K562 (cell line): ENCODE data around the gene NKAIN1. TPM values are rescaled to one million over a fixed set of nuclear protein-coding genes. Genes with fewer than 3 reads are reported as not detected.

Experiments used
- FOXJ3 ChIP-seq: sonication (generic); formaldehyde crosslinking; IDR thresholded peaks from 2 replicates; pipeline ENCODE4 v1.4.0; 2020; ENCODE audit warnings: mild to moderate bottlenecking, missing genetic modification reagents
- NR4A1 ChIP-seq, 2 experiments: fragments of 250-450 bp in 1 of 2; fragments of 450-650 bp in 1 of 2; sonication (Bioruptor Pico) in 1 of 2; IDR thresholded peaks; 2 replicates each; pipeline versions ENCODE4 v1.4.0 to v1.6.1; 2016 to 2020; ENCODE audit warnings: mild to moderate bottlenecking in 2 of 2, missing compliant biosample characterization in 1 of 2, missing genetic modification characterization in 1 of 2, moderate library complexity in 1 of 2
- SIN3B ChIP-seq: fragments of 450-650 bp; IDR thresholded peaks from 2 replicates; pipeline ENCODE4 v1.6.1; 2017; ENCODE audit warnings: low read depth, mild to moderate bottlenecking, moderate library complexity
- ZEB2 ChIP-seq: fragments of 450-650 bp; IDR thresholded peaks from 2 replicates; pipeline ENCODE4 v1.6.1; 2016
- polyA plus RNA-seq, 8 experiments: library from polyadenylated mRNA; depleted of rRNA in 4 of 8; stranded (reverse) in 5 of 8; unstranded in 3 of 8; fragments of >200 nt; fragmentation: Nextera tagmentation in 2 of 8; fragmentation: Illumina TruSeq in 1 of 8; extraction: Ambion mirVana in 2 of 8; extraction: Trizol in 1 of 8; gene quantifications; 2 replicates each; pipeline versions ENCODE4 v1.2.1 to v1.2.3, GENCODE V29; 2011 to 2014; ENCODE audit warnings: inconsistent platforms in 1 of 8, missing spikeins in 1 of 8
- total RNA-seq, 7 experiments: library from RNA; depleted of rRNA in 6 of 7; stranded (reverse); fragments of >200 nt in 6 of 7; fragmentation: Illumina TruSeq in 2 of 7; extraction: Trizol in 2 of 7; gene quantifications; 2 replicates each; pipeline versions ENCODE4 v1.2.1 to v1.2.3, GENCODE V29; 2011 to 2021; ENCODE audit warnings: low replicate concordance in 1 of 7
- TF ChIP-seq, protein P1 (sequence below), 2 experiments: fragments of 450-650 bp in 1 of 2; sonication (generic) in 1 of 2; formaldehyde crosslinking in 1 of 2; IDR thresholded peaks; 2 replicates each; pipeline versions ENCODE4 v1.7.1 to v1.9.0; 2016 to 2022; ENCODE audit warnings: inconsistent platforms in 1 of 2, mild to moderate bottlenecking in 1 of 2, missing genetic modification reagents in 1 of 2
- TF ChIP-seq, protein P2 (sequence below): fragments of 450-650 bp; IDR thresholded peaks from 2 replicates; pipeline ENCODE4 v1.6.1; 2016; ENCODE audit warnings: mild to moderate bottlenecking
- TF ChIP-seq, protein P3 (sequence below): fragments of 450-650 bp; IDR thresholded peaks from 2 replicates; pipeline ENCODE4 v1.6.1; 2017; ENCODE audit warnings: antibody characterized with exemption, mild to moderate bottlenecking
- TF ChIP-seq, protein P4 (sequence below): fragments of 450-650 bp; formaldehyde crosslinking; conservative IDR thresholded peaks from 2 replicates; pipeline ENCODE4 v1.4.0; 2022; ENCODE audit warnings: mild to moderate bottlenecking, missing genetic modification characterization

NKAIN1 gene
- total and polyA plus RNA-seq, 9 of the 15 experiments (the other 6 are each of a cell fraction or from before 2014, with no cell fraction given), result 0.03 to 0.22 (median 0.04) TPM; not detected in 3

DNA sequence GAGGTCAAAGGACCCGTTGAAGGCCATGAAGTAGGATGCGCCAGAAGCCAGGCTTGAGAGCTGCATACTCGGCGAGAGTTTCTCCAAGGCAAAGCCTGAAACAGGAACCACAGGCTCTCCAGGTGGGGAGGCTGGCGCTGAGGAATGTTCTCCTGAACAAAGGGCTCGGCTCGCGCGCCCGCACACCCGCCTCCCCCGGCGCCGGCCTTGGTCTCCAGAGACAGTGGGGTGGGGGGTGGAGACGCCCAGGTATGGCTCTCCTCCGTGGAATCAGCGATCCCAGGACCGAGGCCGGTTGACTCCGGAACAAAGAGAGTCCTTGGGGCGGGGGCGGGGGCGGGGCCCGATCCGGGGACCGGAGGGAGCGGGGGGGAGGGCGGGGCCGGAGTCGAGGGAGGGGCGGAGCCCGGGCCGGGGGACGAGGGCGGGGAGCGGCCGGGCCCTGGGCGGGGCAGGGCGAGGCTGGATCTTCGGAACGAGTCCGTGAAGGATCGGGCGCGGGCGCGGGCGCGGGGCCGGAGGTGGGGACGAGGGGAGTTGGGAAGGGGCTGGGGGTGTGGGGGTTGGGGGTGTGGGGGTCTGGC lies 85.0 kb downstream of the NKAIN1 start (continued):
- TF ChIP-seq, protein P1, sequence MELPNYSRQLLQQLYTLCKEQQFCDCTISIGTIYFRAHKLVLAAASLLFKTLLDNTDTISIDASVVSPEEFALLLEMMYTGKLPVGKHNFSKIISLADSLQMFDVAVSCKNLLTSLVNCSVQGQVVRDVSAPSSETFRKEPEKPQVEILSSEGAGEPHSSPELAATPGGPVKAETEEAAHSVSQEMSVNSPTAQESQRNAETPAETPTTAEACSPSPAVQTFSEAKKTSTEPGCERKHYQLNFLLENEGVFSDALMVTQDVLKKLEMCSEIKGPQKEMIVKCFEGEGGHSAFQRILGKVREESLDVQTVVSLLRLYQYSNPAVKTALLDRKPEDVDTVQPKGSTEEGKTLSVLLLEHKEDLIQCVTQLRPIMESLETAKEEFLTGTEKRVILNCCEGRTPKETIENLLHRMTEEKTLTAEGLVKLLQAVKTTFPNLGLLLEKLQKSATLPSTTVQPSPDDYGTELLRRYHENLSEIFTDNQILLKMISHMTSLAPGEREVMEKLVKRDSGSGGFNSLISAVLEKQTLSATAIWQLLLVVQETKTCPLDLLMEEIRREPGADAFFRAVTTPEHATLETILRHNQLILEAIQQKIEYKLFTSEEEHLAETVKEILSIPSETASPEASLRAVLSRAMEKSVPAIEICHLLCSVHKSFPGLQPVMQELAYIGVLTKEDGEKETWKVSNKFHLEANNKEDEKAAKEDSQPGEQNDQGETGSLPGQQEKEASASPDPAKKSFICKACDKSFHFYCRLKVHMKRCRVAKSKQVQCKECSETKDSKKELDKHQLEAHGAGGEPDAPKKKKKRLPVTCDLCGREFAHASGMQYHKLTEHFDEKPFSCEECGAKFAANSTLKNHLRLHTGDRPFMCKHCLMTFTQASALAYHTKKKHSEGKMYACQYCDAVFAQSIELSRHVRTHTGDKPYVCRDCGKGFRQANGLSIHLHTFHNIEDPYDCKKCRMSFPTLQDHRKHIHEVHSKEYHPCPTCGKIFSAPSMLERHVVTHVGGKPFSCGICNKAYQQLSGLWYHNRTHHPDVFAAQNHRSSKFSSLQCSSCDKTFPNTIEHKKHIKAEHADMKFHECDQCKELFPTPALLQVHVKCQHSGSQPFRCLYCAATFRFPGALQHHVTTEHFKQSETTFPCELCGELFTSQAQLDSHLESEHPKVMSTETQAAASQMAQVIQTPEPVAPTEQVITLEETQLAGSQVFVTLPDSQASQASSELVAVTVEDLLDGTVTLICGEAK (IDR thresholded peaks at IDR 0.05), result peak; percentile 34; the same call in 1 of the 2 replicates
- TF ChIP-seq, protein P1 (CRISPR knock-in tag; IDR thresholded peaks at IDR 0.05), result no peak
- no peak for TF ChIP-seq NR4A1 (CRISPR knock-in tag; IDR thresholded peaks at IDR 0.05)
- TF ChIP-seq NR4A1 (tag; IDR thresholded peaks at IDR 0.05), result peak; percentile 56; the same call in 1 of the 2 replicates
- TF ChIP-seq ZEB2, result peak; percentile 56; the same call in 1 of the 2 replicates
- TF ChIP-seq, protein P2, sequence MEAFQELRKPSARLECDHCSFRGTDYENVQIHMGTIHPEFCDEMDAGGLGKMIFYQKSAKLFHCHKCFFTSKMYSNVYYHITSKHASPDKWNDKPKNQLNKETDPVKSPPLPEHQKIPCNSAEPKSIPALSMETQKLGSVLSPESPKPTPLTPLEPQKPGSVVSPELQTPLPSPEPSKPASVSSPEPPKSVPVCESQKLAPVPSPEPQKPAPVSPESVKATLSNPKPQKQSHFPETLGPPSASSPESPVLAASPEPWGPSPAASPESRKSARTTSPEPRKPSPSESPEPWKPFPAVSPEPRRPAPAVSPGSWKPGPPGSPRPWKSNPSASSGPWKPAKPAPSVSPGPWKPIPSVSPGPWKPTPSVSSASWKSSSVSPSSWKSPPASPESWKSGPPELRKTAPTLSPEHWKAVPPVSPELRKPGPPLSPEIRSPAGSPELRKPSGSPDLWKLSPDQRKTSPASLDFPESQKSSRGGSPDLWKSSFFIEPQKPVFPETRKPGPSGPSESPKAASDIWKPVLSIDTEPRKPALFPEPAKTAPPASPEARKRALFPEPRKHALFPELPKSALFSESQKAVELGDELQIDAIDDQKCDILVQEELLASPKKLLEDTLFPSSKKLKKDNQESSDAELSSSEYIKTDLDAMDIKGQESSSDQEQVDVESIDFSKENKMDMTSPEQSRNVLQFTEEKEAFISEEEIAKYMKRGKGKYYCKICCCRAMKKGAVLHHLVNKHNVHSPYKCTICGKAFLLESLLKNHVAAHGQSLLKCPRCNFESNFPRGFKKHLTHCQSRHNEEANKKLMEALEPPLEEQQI, result no peak
- TF ChIP-seq FOXJ3 (CRISPR knock-in tag), result no peak
- TF ChIP-seq, protein P3, sequence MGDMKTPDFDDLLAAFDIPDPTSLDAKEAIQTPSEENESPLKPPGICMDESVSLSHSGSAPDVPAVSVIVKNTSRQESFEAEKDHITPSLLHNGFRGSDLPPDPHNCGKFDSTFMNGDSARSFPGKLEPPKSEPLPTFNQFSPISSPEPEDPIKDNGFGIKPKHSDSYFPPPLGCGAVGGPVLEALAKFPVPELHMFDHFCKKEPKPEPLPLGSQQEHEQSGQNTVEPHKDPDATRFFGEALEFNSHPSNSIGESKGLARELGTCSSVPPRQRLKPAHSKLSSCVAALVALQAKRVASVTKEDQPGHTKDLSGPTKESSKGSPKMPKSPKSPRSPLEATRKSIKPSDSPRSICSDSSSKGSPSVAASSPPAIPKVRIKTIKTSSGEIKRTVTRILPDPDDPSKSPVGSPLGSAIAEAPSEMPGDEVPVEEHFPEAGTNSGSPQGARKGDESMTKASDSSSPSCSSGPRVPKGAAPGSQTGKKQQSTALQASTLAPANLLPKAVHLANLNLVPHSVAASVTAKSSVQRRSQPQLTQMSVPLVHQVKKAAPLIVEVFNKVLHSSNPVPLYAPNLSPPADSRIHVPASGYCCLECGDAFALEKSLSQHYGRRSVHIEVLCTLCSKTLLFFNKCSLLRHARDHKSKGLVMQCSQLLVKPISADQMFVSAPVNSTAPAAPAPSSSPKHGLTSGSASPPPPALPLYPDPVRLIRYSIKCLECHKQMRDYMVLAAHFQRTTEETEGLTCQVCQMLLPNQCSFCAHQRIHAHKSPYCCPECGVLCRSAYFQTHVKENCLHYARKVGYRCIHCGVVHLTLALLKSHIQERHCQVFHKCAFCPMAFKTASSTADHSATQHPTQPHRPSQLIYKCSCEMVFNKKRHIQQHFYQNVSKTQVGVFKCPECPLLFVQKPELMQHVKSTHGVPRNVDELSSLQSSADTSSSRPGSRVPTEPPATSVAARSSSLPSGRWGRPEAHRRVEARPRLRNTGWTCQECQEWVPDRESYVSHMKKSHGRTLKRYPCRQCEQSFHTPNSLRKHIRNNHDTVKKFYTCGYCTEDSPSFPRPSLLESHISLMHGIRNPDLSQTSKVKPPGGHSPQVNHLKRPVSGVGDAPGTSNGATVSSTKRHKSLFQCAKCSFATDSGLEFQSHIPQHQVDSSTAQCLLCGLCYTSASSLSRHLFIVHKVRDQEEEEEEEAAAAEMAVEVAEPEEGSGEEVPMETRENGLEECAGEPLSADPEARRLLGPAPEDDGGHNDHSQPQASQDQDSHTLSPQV, result 0 out of 2 replicates have a peak, but pooled peaks have one; percentile 45
- TF ChIP-seq, protein P4, sequence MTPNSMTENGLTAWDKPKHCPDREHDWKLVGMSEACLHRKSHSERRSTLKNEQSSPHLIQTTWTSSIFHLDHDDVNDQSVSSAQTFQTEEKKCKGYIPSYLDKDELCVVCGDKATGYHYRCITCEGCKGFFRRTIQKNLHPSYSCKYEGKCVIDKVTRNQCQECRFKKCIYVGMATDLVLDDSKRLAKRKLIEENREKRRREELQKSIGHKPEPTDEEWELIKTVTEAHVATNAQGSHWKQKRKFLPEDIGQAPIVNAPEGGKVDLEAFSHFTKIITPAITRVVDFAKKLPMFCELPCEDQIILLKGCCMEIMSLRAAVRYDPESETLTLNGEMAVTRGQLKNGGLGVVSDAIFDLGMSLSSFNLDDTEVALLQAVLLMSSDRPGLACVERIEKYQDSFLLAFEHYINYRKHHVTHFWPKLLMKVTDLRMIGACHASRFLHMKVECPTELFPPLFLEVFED, result 0 out of 2 replicates have a peak, but pooled peaks have one; percentile 12
- 0 out of 2 replicates have a peak, but pooled peaks have one; percentile 29 for TF ChIP-seq SIN3B
